Measurements from ENCODE around the gene OR6K2. TPM values are rescaled to one million over a fixed set of nuclear protein-coding genes. Genes with fewer than 3 reads are reported as not detected.

Gene OR6K2
- total RNA-seq (not detected), total RNA-seq (0 reads per million in 29 experiments)
- not detected for total RNA-seq (2013)

- Histone ChIP-seq H3K9me3 (no peaks in the 10 kb centered on the region), H3K36me3 (ENCODE audit: control insufficient read depth in 2 of 2, extremely low read depth in 1 of 2, insufficient read depth in 1 of 2, low read length in 1 of 2) (no peaks in the 10 kb centered on the region), H3K27ac (ENCODE audit: low read length) (no peak within 1 kb of the TSS), H3K27me3 (replicated peaks in 1 of 2; ENCODE audit: control insufficient read depth in 2 of 2, extremely low read depth in 1 of 2, insufficient read depth in 2 of 2, low read length in 1 of 2) (peaks cover 0 to 2% of the 10 kb centered on the region in 2 experiments), H3K4me3 (ENCODE audit: control insufficient read depth in 1 of 2, extremely low read depth in 1 of 2, low read length in 1 of 2) (no peak within 1 kb of the TSS), H3K4me1 (ENCODE audit: control insufficient read depth in 1 of 2, extremely low read depth in 1 of 2, insufficient read depth in 2 of 2, low read length in 2 of 2) (no peaks in the 10 kb centered on the region)
- WGBS (ENCODE audit: insufficient coverage): 60% methylated on average over 1 of the region's 4 CpGs
- ATAC-seq (replicated peaks in 1 of 4) (no peak), DNase-seq (no peak)
- POLR2A ChIA-PET: no interaction called here
- no peak within 1 kb of the TSS for H3K4me3 Mint-ChIP-seq
- CTCF ChIA-PET: no interaction called here
- no peaks in the 10 kb centered on the region for H3K9me3 Mint-ChIP-seq
- H3K27me3 Mint-ChIP-seq: peaks cover 4 to 13% of the 10 kb centered on the region in 2 donors
- H3K36me3 Mint-ChIP-seq: no peaks in the 10 kb centered on the region
- no peaks in the 10 kb centered on the region for H3K4me1 Mint-ChIP-seq
- no peak within 1 kb of the TSS for H3K27ac Mint-ChIP-seq
Measured at GRCh38 chr1:158700552-158700951, at the start of gene OR6K2. OR6K2 (minus strand) TSS chr1:158700652; CDS start chr1:158700652, 0 bp downstream.

DNA sequence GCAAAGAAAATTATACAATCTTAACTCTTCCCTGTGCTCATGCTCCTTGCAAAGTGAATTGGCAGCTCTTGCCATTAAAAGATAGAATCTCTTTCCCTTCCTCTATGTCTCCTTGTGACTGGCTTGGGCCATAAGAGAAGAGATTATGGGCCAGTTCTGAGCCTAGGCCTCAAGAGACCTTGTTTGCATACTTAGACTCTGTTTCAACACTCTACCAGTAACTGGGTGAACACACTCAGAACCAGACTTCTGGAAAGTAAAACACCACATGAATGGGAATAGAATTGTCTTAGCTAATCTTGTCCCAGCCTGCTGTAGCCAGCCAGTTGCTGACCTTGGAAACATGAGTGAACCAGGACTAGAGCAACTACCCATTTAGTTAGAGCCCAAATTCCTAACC lies 35.4 kb upstream of the OR6K2 start:
- Histone ChIP-seq H3K9me3 (no peaks in the 10 kb centered on the region), H3K27me3 (replicated peaks in 1 of 2; ENCODE audit: control insufficient read depth in 2 of 2, extremely low read depth in 1 of 2, insufficient read depth in 2 of 2, low read length in 1 of 2) (no peaks in the 10 kb centered on the region), H3K4me3 (ENCODE audit: control insufficient read depth in 1 of 2, extremely low read depth in 1 of 2, low read length in 1 of 2) (no peak overlapping the region), H3K4me1 (ENCODE audit: control insufficient read depth in 1 of 2, extremely low read depth in 1 of 2, insufficient read depth in 2 of 2, low read length in 2 of 2) (no peaks in the 10 kb centered on the region), H3K36me3 (ENCODE audit: control insufficient read depth in 2 of 2, extremely low read depth in 1 of 2, insufficient read depth in 1 of 2, low read length in 1 of 2) (no peaks in the 10 kb centered on the region), H3K27ac (ENCODE audit: low read length) (no peak overlapping the region)
- POLR2A ChIA-PET: no interaction called here
- Mint-ChIP-seq H3K27ac (no peak overlapping the region), H3K4me1 (no peaks in the 10 kb centered on the region), H3K4me3 (no peak overlapping the region), H3K36me3 (no peaks in the 10 kb centered on the region), H3K9me3 (no peaks in the 10 kb centered on the region), H3K27me3 (peaks cover 12 to 15% of the 10 kb centered on the region in 2 donors)
- CTCF ChIA-PET: no interaction called here
- DNase-seq: no peak
- ATAC-seq (replicated peaks in 1 of 4): no peak

DNA sequence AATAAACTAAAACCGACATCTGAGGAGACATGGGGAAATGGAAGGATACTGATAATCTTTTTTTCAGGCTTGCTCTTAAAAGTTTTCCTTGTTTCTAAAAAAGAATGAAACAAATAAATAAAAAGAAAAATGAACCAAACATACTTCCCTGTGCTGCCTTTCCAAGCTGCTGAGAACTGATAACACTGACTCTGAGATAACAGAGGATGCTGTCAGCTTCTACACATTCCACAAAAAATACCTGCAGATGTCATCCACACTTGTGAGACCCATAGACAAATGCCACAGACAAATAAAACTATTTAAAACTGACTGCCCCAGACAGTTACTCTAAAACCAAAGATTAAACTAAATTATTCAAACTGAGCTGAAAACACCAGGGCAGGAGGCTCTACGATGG lies 32.1 kb upstream of the OR6K2 start:
- H3K27me3 Mint-ChIP-seq: peaks cover 2 to 3% of the 10 kb centered on the region in 2 donors
- no peak for DNase-seq
- ChIA-PET POLR2A (no interaction called here), CTCF (no interaction called here)
- WGBS (ENCODE audit: insufficient coverage): 60% methylated on average over 1 of the region's 2 CpGs
- no peaks in the 10 kb centered on the region for H3K4me1 ChIP-seq (ENCODE audit: control insufficient read depth in 1 of 2, extremely low read depth in 1 of 2, insufficient read depth in 2 of 2, low read length in 2 of 2)
- H3K27ac Mint-ChIP-seq: no peak overlapping the region
- no peaks in the 10 kb centered on the region for H3K36me3 ChIP-seq (ENCODE audit: control insufficient read depth in 2 of 2, extremely low read depth in 1 of 2, insufficient read depth in 1 of 2, low read length in 1 of 2)
- ATAC-seq (replicated peaks in 1 of 4): no peak
- H3K27ac ChIP-seq (ENCODE audit: low read length): no peak overlapping the region
- no peak overlapping the region for H3K4me3 ChIP-seq (ENCODE audit: control insufficient read depth in 1 of 2, extremely low read depth in 1 of 2, low read length in 1 of 2)
- no peaks in the 10 kb centered on the region for H3K9me3 ChIP-seq
- no peaks in the 10 kb centered on the region for H3K4me1 Mint-ChIP-seq
- no peaks in the 10 kb centered on the region for H3K36me3 Mint-ChIP-seq
- H3K4me3 Mint-ChIP-seq: no peak overlapping the region
- H3K9me3 Mint-ChIP-seq: no peaks in the 10 kb centered on the region
- no peaks in the 10 kb centered on the region for H3K27me3 ChIP-seq (replicated peaks in 1 of 2; ENCODE audit: control insufficient read depth in 2 of 2, extremely low read depth in 1 of 2, insufficient read depth in 2 of 2, low read length in 1 of 2)

- no peak overlapping the region for H3K27ac Mint-ChIP-seq
Measured at GRCh38 chr1:158731707-158732106, 31.3 kb upstream of the OR6K2 start.

GRCh38 chr1:158730453-158730852 lies 30.0 kb upstream of the OR6K2 start:
- H3K9me3 Mint-ChIP-seq: no peaks in the 10 kb centered on the region
- peaks cover 0 to 2% of the 10 kb centered on the region in 2 donors for H3K27me3 Mint-ChIP-seq
- POLR2A ChIA-PET: no interaction called here
- no CpG with 5 or more reads among the region's 4 CpGs for WGBS (ENCODE audit: insufficient coverage)
- H3K4me1 Mint-ChIP-seq: no peaks in the 10 kb centered on the region
- Histone ChIP-seq H3K27me3 (replicated peaks in 1 of 2; ENCODE audit: control insufficient read depth in 2 of 2, extremely low read depth in 1 of 2, insufficient read depth in 2 of 2, low read length in 1 of 2) (no peaks in the 10 kb centered on the region), H3K9me3 (no peaks in the 10 kb centered on the region), H3K36me3 (ENCODE audit: control insufficient read depth in 2 of 2, extremely low read depth in 1 of 2, insufficient read depth in 1 of 2, low read length in 1 of 2) (no peaks in the 10 kb centered on the region), H3K4me3 (ENCODE audit: control insufficient read depth in 1 of 2, extremely low read depth in 1 of 2, low read length in 1 of 2) (no peak overlapping the region), H3K4me1 (ENCODE audit: control insufficient read depth in 1 of 2, extremely low read depth in 1 of 2, insufficient read depth in 2 of 2, low read length in 2 of 2) (no peaks in the 10 kb centered on the region), H3K27ac (ENCODE audit: low read length) (no peak overlapping the region)
- no peaks in the 10 kb centered on the region for H3K36me3 Mint-ChIP-seq
- H3K27ac Mint-ChIP-seq: no peak overlapping the region
- ATAC-seq (replicated peaks in 1 of 4): no peak
- no peak for DNase-seq
- no peak overlapping the region for H3K4me3 Mint-ChIP-seq
- CTCF ChIA-PET: no interaction called here

More at GRCh38 chr1:158731707-158732106, 31.3 kb upstream of the OR6K2 start:
- ChIA-PET POLR2A (no interaction called here), CTCF (no interaction called here)
- H3K4me1 Mint-ChIP-seq: no peaks in the 10 kb centered on the region
- no peak overlapping the region for H3K4me3 Mint-ChIP-seq
- no peaks in the 10 kb centered on the region for H3K9me3 Mint-ChIP-seq
- no peak for ATAC-seq (replicated peaks in 1 of 4)
- Histone ChIP-seq H3K36me3 (ENCODE audit: control insufficient read depth in 2 of 2, extremely low read depth in 1 of 2, insufficient read depth in 1 of 2, low read length in 1 of 2) (no peaks in the 10 kb centered on the region), H3K9me3 (no peaks in the 10 kb centered on the region), H3K4me3 (ENCODE audit: control insufficient read depth in 1 of 2, extremely low read depth in 1 of 2, low read length in 1 of 2) (no peak overlapping the region), H3K4me1 (ENCODE audit: control insufficient read depth in 1 of 2, extremely low read depth in 1 of 2, insufficient read depth in 2 of 2, low read length in 2 of 2) (no peaks in the 10 kb centered on the region), H3K27me3 (replicated peaks in 1 of 2; ENCODE audit: control insufficient read depth in 2 of 2, extremely low read depth in 1 of 2, insufficient read depth in 2 of 2, low read length in 1 of 2) (no peaks in the 10 kb centered on the region), H3K27ac (ENCODE audit: low read length) (no peak overlapping the region)
- 80% methylated on average over 4 of the region's 4 CpGs for WGBS (ENCODE audit: insufficient coverage)
- DNase-seq: no peak
- H3K36me3 Mint-ChIP-seq: no peaks in the 10 kb centered on the region
- H3K27me3 Mint-ChIP-seq: peaks cover 0 to 2% of the 10 kb centered on the region in 2 donors

GRCh38 chr1:158728510-158729225 lies 28.2 kb upstream of the OR6K2 start:
- Histone ChIP-seq H3K9me3 (no peaks in the 10 kb centered on the region), H3K4me1 (ENCODE audit: control insufficient read depth in 1 of 2, extremely low read depth in 1 of 2, insufficient read depth in 2 of 2, low read length in 2 of 2) (no peaks in the 10 kb centered on the region), H3K27ac (ENCODE audit: low read length) (no peak overlapping the region), H3K27me3 (replicated peaks in 1 of 2; ENCODE audit: control insufficient read depth in 2 of 2, extremely low read depth in 1 of 2, insufficient read depth in 2 of 2, low read length in 1 of 2) (no peaks in the 10 kb centered on the region), H3K36me3 (ENCODE audit: control insufficient read depth in 2 of 2, extremely low read depth in 1 of 2, insufficient read depth in 1 of 2, low read length in 1 of 2) (no peaks in the 10 kb centered on the region), H3K4me3 (ENCODE audit: control insufficient read depth in 1 of 2, extremely low read depth in 1 of 2, low read length in 1 of 2) (no peak overlapping the region)
- Mint-ChIP-seq H3K4me3 (no peak overlapping the region), H3K9me3 (no peaks in the 10 kb centered on the region), H3K4me1 (no peaks in the 10 kb centered on the region), H3K27ac (no peak overlapping the region), H3K36me3 (no peaks in the 10 kb centered on the region), H3K27me3 (peaks cover 7 to 9% of the 10 kb centered on the region in 2 donors)
- ATAC-seq (replicated peaks in 1 of 4) (no peak), DNase-seq (no peak)
- ChIA-PET CTCF (no interaction called here), POLR2A (no interaction called here)
- WGBS (ENCODE audit: insufficient coverage): no CpG with 5 or more reads among the region's 3 CpGs

DNA sequence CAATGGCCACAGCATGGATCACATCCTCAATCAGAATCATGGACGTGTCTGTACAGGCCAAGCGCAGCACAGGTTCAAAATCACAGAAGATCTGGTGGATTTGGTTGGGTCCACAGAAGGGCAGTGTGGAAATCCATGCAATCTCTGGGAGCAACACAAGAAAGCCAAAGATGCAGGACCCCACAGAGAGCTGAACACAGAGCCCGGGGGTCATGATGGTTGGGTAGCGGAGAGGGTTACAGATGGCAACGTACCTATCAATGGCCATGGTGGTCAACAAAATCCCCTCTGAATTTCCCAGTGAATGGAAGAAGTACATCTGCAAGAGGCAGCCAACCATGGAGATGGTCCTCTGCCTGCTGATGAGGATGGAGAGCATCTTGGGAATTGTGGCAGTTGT lies 24.0 kb upstream of the OR6K2 start:
- ChIA-PET POLR2A (no interaction called here), CTCF (interaction anchor here in 1 of 2 donors (0.6 kb wide), 1 partner anchor 574 kb away, joined by 3 read pairs; no protein-coding TSS in a partner anchor)
- Mint-ChIP-seq H3K4me3 (no peak overlapping the region), H3K9me3 (no peaks in the 10 kb centered on the region), H3K27ac (no peak overlapping the region), H3K36me3 (no peaks in the 10 kb centered on the region), H3K4me1 (no peaks in the 10 kb centered on the region), H3K27me3 (peaks cover 17 to 20% of the 10 kb centered on the region in 2 donors)
- no peak for DNase-seq
- Histone ChIP-seq H3K36me3 (ENCODE audit: control insufficient read depth in 2 of 2, extremely low read depth in 1 of 2, insufficient read depth in 1 of 2, low read length in 1 of 2) (no peaks in the 10 kb centered on the region), H3K9me3 (no peaks in the 10 kb centered on the region), H3K4me1 (ENCODE audit: control insufficient read depth in 1 of 2, extremely low read depth in 1 of 2, insufficient read depth in 2 of 2, low read length in 2 of 2) (no peaks in the 10 kb centered on the region), H3K27me3 (replicated peaks in 1 of 2; ENCODE audit: control insufficient read depth in 2 of 2, extremely low read depth in 1 of 2, insufficient read depth in 2 of 2, low read length in 1 of 2) (no peaks in the 10 kb centered on the region), H3K4me3 (ENCODE audit: control insufficient read depth in 1 of 2, extremely low read depth in 1 of 2, low read length in 1 of 2) (no peak overlapping the region), H3K27ac (ENCODE audit: low read length) (no peak overlapping the region)
- no peak for ATAC-seq (replicated peaks in 1 of 4)
- 86% methylated on average over 2 of the region's 5 CpGs for WGBS (ENCODE audit: insufficient coverage)

Data from T-cell (primary cell).